ENCODE data around the gene ENPP5.

- TF ChIP-seq CTCF (IDR thresholded peaks at IDR 0.05) (no peak), HDAC2 (IDR thresholded peaks at IDR 0.05) (no peak), JUN (IDR thresholded peaks at IDR 0.05) (no peak), RFX5 (IDR thresholded peaks at IDR 0.05) (no peak), PBX3 (IDR thresholded peaks at IDR 0.05) (no peak), ZC3H11A (IDR thresholded peaks at IDR 0.05) (no peak), BCL3 (IDR thresholded peaks at IDR 0.05) (no peak)
These were observed at the start of gene ENPP5 for GRCh38 chr6:46170357-46171289.

Measured in A549 (cell line).